ENCODE data around the gene WNT11. TPM values are rescaled to one million over a fixed set of nuclear protein-coding genes. Genes with fewer than 3 reads are reported as not detected.

The WNT11 gene
- total RNA-seq, 4 donors from 2014 or later: 4.2 to 11.4 (median 7.4) TPM

DNA sequence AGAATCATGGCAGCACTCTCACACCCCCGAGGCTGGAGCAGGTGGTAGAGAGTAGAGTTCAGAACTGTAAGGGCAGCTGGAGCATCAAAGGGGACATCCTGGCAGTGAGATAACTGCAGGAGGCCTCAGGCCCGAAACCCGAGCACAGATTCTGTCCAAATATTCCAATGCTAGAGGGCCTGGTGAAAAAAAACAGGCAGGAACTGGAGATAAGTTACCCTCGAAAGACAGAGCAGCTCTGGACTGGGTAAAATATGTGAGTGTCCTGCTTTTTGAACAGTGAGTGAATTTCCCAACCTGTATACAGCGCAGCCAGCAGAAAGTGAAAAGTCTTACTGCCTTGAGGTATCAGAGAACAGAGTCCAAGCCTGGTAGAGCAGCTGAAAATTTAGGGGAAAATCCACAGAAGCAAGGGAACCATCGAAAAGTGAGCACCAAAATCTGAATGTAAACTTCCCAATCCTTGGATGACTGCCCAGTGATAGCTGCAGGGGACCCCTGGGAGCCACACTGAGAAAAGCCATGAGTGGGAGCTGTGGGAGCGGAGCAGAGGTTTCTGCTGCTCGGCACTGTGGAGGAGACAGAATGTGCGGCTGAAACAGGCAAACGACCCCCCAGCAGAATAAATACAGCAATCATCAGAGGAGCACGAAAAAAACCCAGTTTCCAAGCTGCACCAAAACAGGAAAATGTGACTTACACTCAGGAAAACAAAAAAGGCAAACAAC is 50.6 kb downstream of the WNT11 start:
- intact Hi-C loops (cut with DNase I; ENCODE audit: low total_unique reads): no loop called here
- TF ChIP-seq POLR2A (IDR thresholded peaks at IDR 0.05) (no peak), CTCF (IDR thresholded peaks at IDR 0.05) (no peak)
- H3K4me3 ChIP-seq (ENCODE audit: low read depth, poor library complexity, severe bottlenecking): no peak overlapping the region
- DNase-seq (ENCODE audit: low spot score in 2 of 2): no peak
- 81 to 83% methylated on average over 11 of the region's 11 CpGs for WGBS, 2 donors

DNA sequence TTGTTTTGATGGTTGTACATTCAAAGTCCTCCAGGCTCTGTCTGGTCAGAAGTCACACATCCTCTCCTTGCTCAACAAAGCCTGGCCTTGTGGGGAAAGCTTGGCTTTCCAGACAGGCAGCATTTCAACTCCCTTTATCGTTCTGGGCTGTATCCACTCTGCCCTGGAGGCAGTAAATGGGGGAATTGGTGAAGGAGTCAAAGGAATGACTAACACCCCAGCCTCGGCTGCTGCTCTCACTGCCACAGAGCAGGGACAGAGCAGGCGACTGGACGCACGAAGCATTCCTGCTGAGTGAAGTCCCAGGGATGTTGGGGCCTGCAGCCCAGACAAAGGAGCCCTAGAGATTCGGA is 52.8 kb downstream of the WNT11 start:
- peak in 1 of 2 donors; percentile 78 for DNase-seq (ENCODE audit: low spot score in 2 of 2)
- H3K4me3 ChIP-seq (ENCODE audit: low read depth, poor library complexity, severe bottlenecking): no peak overlapping the region
- intact Hi-C loops (cut with DNase I; ENCODE audit: low total_unique reads): loop anchor here (5.0 kb wide), 1 partner anchor 256 kb away; no protein-coding TSS in a partner anchor
- no peak for TF ChIP-seq POLR2A (IDR thresholded peaks at IDR 0.05)
- TF ChIP-seq CTCF (IDR thresholded peaks at IDR 0.05): no peak
- WGBS, 2 donors: 56 to 58% methylated on average over 6 of the region's 6 CpGs

- TF ChIP-seq POLR2A (IDR thresholded peaks at IDR 0.05) (no peak), CTCF (IDR thresholded peaks at IDR 0.05) (no peak)
- no peak overlapping the region for H3K4me3 ChIP-seq (ENCODE audit: low read depth, poor library complexity, severe bottlenecking)
- WGBS, 2 donors: 63 to 72% methylated on average over 13 of the region's 13 CpGs
- peak in 1 of 2 donors; percentile 80 for DNase-seq (ENCODE audit: low spot score in 2 of 2)
- intact Hi-C loops (cut with DNase I; ENCODE audit: low total_unique reads): loop anchor here (5.0 kb wide), 1 partner anchor 256 kb away; no protein-coding TSS in a partner anchor
These were observed 53.3 kb downstream of the WNT11 start for GRCh38 chr11:76152741-76153570.

DNA sequence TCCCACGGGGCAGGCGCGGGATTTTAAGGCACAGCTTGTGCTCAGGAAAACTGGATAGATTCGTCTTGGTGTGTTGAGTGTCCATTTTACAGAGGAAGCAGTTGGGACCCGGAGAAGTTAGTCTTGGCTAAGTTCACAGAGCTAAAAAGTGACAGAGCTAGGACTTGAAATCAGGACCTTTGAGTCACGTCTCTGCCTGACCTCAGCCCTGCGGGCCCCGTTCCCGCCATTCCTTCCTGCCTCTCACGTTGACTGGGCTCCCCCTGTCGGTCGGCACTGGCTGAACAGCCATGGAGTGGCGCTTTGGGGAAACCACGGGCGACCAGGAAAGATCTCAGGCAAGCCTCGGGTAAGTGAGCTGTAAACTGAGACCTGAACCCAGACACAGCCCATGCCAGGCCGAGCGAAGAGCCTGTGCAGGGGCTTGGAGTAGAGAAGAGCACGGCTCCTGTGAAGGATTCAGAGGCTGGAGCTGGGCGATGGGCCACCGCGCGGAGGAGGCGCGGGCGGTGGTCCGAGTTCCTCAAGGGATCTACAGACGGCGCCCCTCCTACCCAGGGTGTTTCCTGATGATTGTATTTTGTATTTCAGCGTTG is 54.1 kb downstream of the WNT11 start:
- no peak for TF ChIP-seq POLR2A (IDR thresholded peaks at IDR 0.05)
- TF ChIP-seq CTCF (IDR thresholded peaks at IDR 0.05): peak in 1 of 3 donors; percentile 90
- no peak overlapping the region for H3K4me3 ChIP-seq (ENCODE audit: low read depth, poor library complexity, severe bottlenecking)
- DNase-seq (ENCODE audit: low spot score in 2 of 2): peak; percentile 80 to 98
- intact Hi-C loops (cut with DNase I; ENCODE audit: low total_unique reads): loop anchor here (5.0 kb wide), 1 partner anchor 255 kb away; no protein-coding TSS in a partner anchor
- 22 to 28% methylated on average over 26 to 30 of the region's 30 CpGs for WGBS, 2 donors

DNA sequence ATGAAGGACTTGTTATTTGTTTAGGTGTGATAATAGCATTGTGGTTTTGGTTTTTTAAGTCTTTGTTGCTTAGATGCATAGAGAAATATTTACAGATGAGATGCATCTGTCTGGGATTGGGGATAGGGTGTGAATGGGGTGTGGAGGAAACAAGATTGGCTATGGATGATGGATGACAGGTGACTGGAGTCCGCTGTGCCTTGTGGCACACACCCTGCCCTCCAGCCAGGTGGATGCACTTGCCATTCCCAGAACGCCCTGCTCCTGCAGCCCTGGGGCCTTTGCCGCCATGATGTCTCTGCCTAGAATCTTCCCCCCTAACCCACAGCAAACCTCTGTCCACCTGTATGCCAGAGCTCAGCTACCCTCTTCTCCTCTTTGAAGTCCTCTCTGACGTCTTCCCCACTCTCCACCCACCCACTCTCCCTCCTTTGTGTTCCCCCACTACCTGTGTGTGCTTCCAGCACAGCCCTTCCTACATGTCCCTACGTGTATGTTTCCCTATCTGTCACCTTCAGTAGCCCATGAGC is 54.7 kb downstream of the WNT11 start:
- no peak overlapping the region for H3K4me3 ChIP-seq (ENCODE audit: low read depth, poor library complexity, severe bottlenecking)
- WGBS, 2 donors: 51 to 53% methylated on average over 5 of the region's 5 CpGs
- DNase-seq (ENCODE audit: low spot score in 2 of 2): peak in 1 of 2 donors; percentile 80
- intact Hi-C loops (cut with DNase I; ENCODE audit: low total_unique reads): loop anchor here (5.0 kb wide), 1 partner anchor 254 kb away; no protein-coding TSS in a partner anchor
- TF ChIP-seq CTCF (IDR thresholded peaks at IDR 0.05) (no peak), POLR2A (IDR thresholded peaks at IDR 0.05) (no peak)
